D341Med (cell line): Measurements from ENCODE around the gene SKAP2.

Experiments
- DNase-seq: peaks from one replicate; pipeline ENCODE4 v3.0.0; 2012; ENCODE audit warnings: low spot score

The SKAP2 gene

GRCh38 chr7:26637610-26638009 is 226.8 kb downstream of the SKAP2 start:
- DNase-seq, result no peak

- no peak for DNase-seq
These were observed 227.6 kb downstream of the SKAP2 start for GRCh38 chr7:26636808-26637207.

GRCh38 chr7:26633557-26633956 is 230.8 kb downstream of the SKAP2 start:
- DNase-seq, result no peak

- DNase-seq, result no peak
These were observed 232.8 kb downstream of the SKAP2 start for GRCh38 chr7:26631601-26632000.

GRCh38 chr7:26630941-26631580 is 233.3 kb downstream of the SKAP2 start:
- no peak for DNase-seq

- no peak for DNase-seq
These were observed 234.0 kb downstream of the SKAP2 start for GRCh38 chr7:26630361-26630760.

- no peak for DNase-seq
These were observed 234.7 kb downstream of the SKAP2 start for GRCh38 chr7:26629696-26630095.

GRCh38 chr7:26627891-26628341 is 236.5 kb downstream of the SKAP2 start:
- no peak for DNase-seq

GRCh38 chr7:26627221-26627620 is 237.2 kb downstream of the SKAP2 start:
- no peak for DNase-seq

- DNase-seq, result no peak
These were observed 237.7 kb downstream of the SKAP2 start for GRCh38 chr7:26626687-26627086.

GRCh38 chr7:26626156-26626555 is 238.2 kb downstream of the SKAP2 start:
- no peak for DNase-seq

- DNase-seq, result no peak
These were observed 239.1 kb downstream of the SKAP2 start for GRCh38 chr7:26625286-26625685.

- DNase-seq, result no peak
These were observed 239.6 kb downstream of the SKAP2 start for GRCh38 chr7:26624839-26625238.

GRCh38 chr7:26624431-26624830 is 240.0 kb downstream of the SKAP2 start:
- DNase-seq, result no peak

GRCh38 chr7:26620352-26620751 is 244.0 kb downstream of the SKAP2 start:
- DNase-seq, result no peak

GRCh38 chr7:26619348-26619984 is 244.9 kb downstream of the SKAP2 start:
- DNase-seq, result no peak

- DNase-seq, result no peak
These were observed 245.5 kb downstream of the SKAP2 start for GRCh38 chr7:26618898-26619297.

GRCh38 chr7:26618449-26618848 is 245.9 kb downstream of the SKAP2 start:
- DNase-seq, result no peak
